Neural progenitor cell (in vitro differentiated cells): ENCODE data around the gene PBX1. TPM values are rescaled to one million over a fixed set of nuclear protein-coding genes. Genes with fewer than 3 reads are reported as not detected.

Source experiments
- DNase-seq: peaks from one replicate; pipeline ENCODE4 v3.0.0-alpha.2; 2016; ENCODE audit warnings: low spot score
- H2AFZ ChIP-seq: fragments of 200-600 bp; sonication (generic); replicated peaks from 2 replicates; pipeline ENCODE4 v1.6.1; 2016; ENCODE audit warnings: antibody characterized with exemption
- H3F3A ChIP-seq: fragments of 200-600 bp; sonication (generic); 2 replicates; pipeline ENCODE4 v1.6.1; 2016; ENCODE audit warnings: antibody characterized with exemption, low read depth
- H3K27ac ChIP-seq: fragments of 200-600 bp; sonication (generic); 2 replicates; pipeline ENCODE4 v1.5.1; 2016; ENCODE audit warnings: mild to moderate bottlenecking
- H3K27me3 ChIP-seq: fragments of 200-600 bp; sonication (generic); 2 replicates; pipeline ENCODE4 v1.6.1; 2016; ENCODE audit warnings: mild to moderate bottlenecking, moderate library complexity
- H3K36me3 ChIP-seq: fragments of 200-600 bp; sonication (generic); 2 replicates; pipeline ENCODE4 v1.5.1; 2016
- H3K4me1 ChIP-seq: fragments of 200-600 bp; sonication (generic); 2 replicates; pipeline ENCODE4 v1.6.1; 2016; ENCODE audit warnings: mixed run types
- H3K4me2 ChIP-seq: fragments of 200-600 bp; sonication (generic); 2 replicates; pipeline ENCODE4 v1.6.1; 2016
- H3K4me3 ChIP-seq: fragments of 200-600 bp; sonication (generic); 2 replicates; pipeline ENCODE4 v1.5.1; 2016
- H3K79me2 ChIP-seq: fragments of 200-600 bp; sonication (generic); 2 replicates; pipeline ENCODE4 v1.6.1; 2016; ENCODE audit warnings: low read depth
- H3K9ac ChIP-seq: fragments of 200-600 bp; sonication (generic); 2 replicates; pipeline ENCODE4 v1.6.1; 2016
- H3K9me3 ChIP-seq: fragments of 200-600 bp; sonication (generic); 2 replicates; pipeline ENCODE4 v1.5.1; 2016; ENCODE audit warnings: low read depth
- H4K20me1 ChIP-seq: fragments of 200-600 bp; sonication (generic); 2 replicates; pipeline ENCODE4 v1.6.1; 2016; ENCODE audit warnings: low read depth
- H3K27ac Mint-ChIP-seq: 3 replicates; pipeline ENCODE4 v1.8.0; 2021; ENCODE audit warnings: mixed read lengths
- H3K27me3 Mint-ChIP-seq: 2 replicates; pipeline ENCODE4 v1.8.0; 2022; ENCODE audit warnings: low read depth, mild to moderate bottlenecking, inconsistent platforms, moderate library complexity, mixed read lengths; ENCODE audit not compliant: insufficient read depth
- H3K36me3 Mint-ChIP-seq: 3 replicates; pipeline ENCODE4 v1.8.0; 2021; ENCODE audit warnings: mixed read lengths
- H3K4me1 Mint-ChIP-seq: 3 replicates; pipeline ENCODE4 v1.8.0; 2021; ENCODE audit warnings: mixed read lengths
- H3K4me3 Mint-ChIP-seq: 3 replicates; pipeline ENCODE4 v1.8.0; 2021; ENCODE audit warnings: mild to moderate bottlenecking, moderate library complexity, mixed read lengths
- H3K9me3 Mint-ChIP-seq: 3 replicates; pipeline ENCODE4 v1.8.0; 2020; ENCODE audit warnings: mixed read lengths
- CTCF ChIP-seq: fragments of 200-600 bp; sonication (generic); IDR thresholded peaks from 2 replicates; pipeline ENCODE4 v1.5.1; 2017; ENCODE audit warnings: antibody characterized with exemption, mild to moderate bottlenecking
- EZH2 ChIP-seq: fragments of 200-600 bp; sonication (generic); IDR thresholded peaks from 2 replicates; pipeline ENCODE4 v1.6.1; 2017; ENCODE audit warnings: antibody characterized with exemption, mild to moderate bottlenecking, moderate library complexity
- EZH2phosphoT487 ChIP-seq: fragments of 200-600 bp; sonication (generic); IDR thresholded peaks from 2 replicates; pipeline ENCODE4 v1.6.1; 2017; ENCODE audit warnings: antibody characterized with exemption
- total RNA-seq: library from RNA; depleted of rRNA; stranded (reverse); fragments of >200 nt; gene quantifications from 2 replicates; pipeline ENCODE4 v1.2.3, GENCODE V29; 2015; ENCODE audit warnings: low replicate concordance

PBX1 gene
- total RNA-seq, 1 donor from 2014 or later = 91.1 TPM

- H3K79me2 ChIP-seq = peaks cover 98% of the 10 kb centered on the region
- peaks cover 74% of the 10 kb centered on the region for H3K4me1 Mint-ChIP-seq
- H3K4me1 ChIP-seq = peaks cover 66% of the 10 kb centered on the region
Observed at GRCh38 chr1:164613176-164613575, 54.2 kb downstream of the PBX1 start.

GRCh38 chr1:164614316-164614715 is 55.3 kb downstream of the PBX1 start:
- TF ChIP-seq EZH2phosphoT487 (no peak), CTCF (no peak), EZH2 (no peak)
- no peaks in the 10 kb centered on the region for H3K9me3 ChIP-seq
- no peak for DNase-seq
- no peak overlapping the region for H3K4me2 ChIP-seq
- Mint-ChIP-seq H3K9me3 (no peaks in the 10 kb centered on the region), H3K27ac (no peak overlapping the region), H3K36me3 (peaks cover 2% of the 10 kb centered on the region), H3K27me3 (peaks cover 5% of the 10 kb centered on the region), H3K4me3 (no peak overlapping the region), H3K4me1 (peaks cover 66% of the 10 kb centered on the region)
- no peak overlapping the region for H3K9ac ChIP-seq
- H3K27me3 ChIP-seq = no peaks in the 10 kb centered on the region
- peaks cover 98% of the 10 kb centered on the region for H3K79me2 ChIP-seq
- H3K4me1 ChIP-seq = peaks cover 67% of the 10 kb centered on the region
- H3K36me3 ChIP-seq = no peaks in the 10 kb centered on the region
- peaks cover 28% of the 10 kb centered on the region for H3F3A ChIP-seq
- no peak overlapping the region for H2AFZ ChIP-seq
- peaks cover 93% of the 10 kb centered on the region for H4K20me1 ChIP-seq
- H3K4me3 ChIP-seq = no peak overlapping the region
- H3K27ac ChIP-seq = no peak overlapping the region

More at GRCh38 chr1:164613176-164613575, 54.2 kb downstream of the PBX1 start:
- no peaks in the 10 kb centered on the region for H3K36me3 ChIP-seq
- no peak overlapping the region for H3K4me3 ChIP-seq
- H3K27ac ChIP-seq = no peak overlapping the region
- H3K9me3 Mint-ChIP-seq = no peaks in the 10 kb centered on the region
- H3K27ac Mint-ChIP-seq = peak overlapping the region; percentile 50
- peaks cover 28% of the 10 kb centered on the region for H3F3A ChIP-seq
- no peaks in the 10 kb centered on the region for H3K9me3 ChIP-seq
- peaks cover 2% of the 10 kb centered on the region for H3K36me3 Mint-ChIP-seq
- H3K4me2 ChIP-seq = no peak overlapping the region
- H4K20me1 ChIP-seq = peaks cover 84% of the 10 kb centered on the region
- TF ChIP-seq EZH2phosphoT487 = no peak
- no peak for TF ChIP-seq CTCF
- TF ChIP-seq EZH2 = no peak
- H3K4me3 Mint-ChIP-seq = no peak overlapping the region
- no peak overlapping the region for H2AFZ ChIP-seq
- no peaks in the 10 kb centered on the region for H3K27me3 ChIP-seq
- DNase-seq = no peak
- H3K27me3 Mint-ChIP-seq = peaks cover 5% of the 10 kb centered on the region
- no peak overlapping the region for H3K9ac ChIP-seq

GRCh38 chr1:164617377-164618201 is 58.6 kb downstream of the PBX1 start:
- Histone ChIP-seq H3K36me3 (no peaks in the 10 kb centered on the region), H2AFZ (no peak overlapping the region), H3K4me1 (peaks cover 40% of the 10 kb centered on the region), H4K20me1 (peaks cover 99% of the 10 kb centered on the region), H3K4me2 (no peak overlapping the region), H3K27me3 (no peaks in the 10 kb centered on the region), H3K27ac (no peak overlapping the region), H3K9me3 (no peaks in the 10 kb centered on the region), H3F3A (peaks cover 5% of the 10 kb centered on the region), H3K4me3 (no peak overlapping the region), H3K9ac (no peak overlapping the region), H3K79me2 (peaks cover 100% of the 10 kb centered on the region)
- Mint-ChIP-seq H3K36me3 (peaks cover 2% of the 10 kb centered on the region), H3K27me3 (no peaks in the 10 kb centered on the region), H3K4me1 (peaks cover 49% of the 10 kb centered on the region), H3K9me3 (no peaks in the 10 kb centered on the region), H3K27ac (no peak overlapping the region), H3K4me3 (no peak overlapping the region)
- DNase-seq = peak; percentile 48
- TF ChIP-seq CTCF (peak; percentile 73), EZH2phosphoT487 (no peak)
